GM21528 (cell line): ENCODE results near the gene HUWE1.

Source experiments
- ATAC-seq: cut with Tn5 transposase; IDR thresholded peaks from one replicate; pipeline ENCODE4 v1.9.1; 2021; ENCODE audit warnings: mild to moderate bottlenecking, moderate library complexity; ENCODE audit not compliant: unreplicated experiment, low FRiP score

Gene HUWE1

GRCh38 chrX:53694642-53695041 lies 8.1 kb upstream of the HUWE1 start:
- ATAC-seq: no peak

- ATAC-seq: no peak
These were observed 1.8 kb upstream of the HUWE1 start for GRCh38 chrX:53688300-53688699.

GRCh38 chrX:53685711-53686110 lies 808 bp downstream of the HUWE1 start:
- no peak for ATAC-seq

GRCh38 chrX:53684415-53685192 lies 1.9 kb downstream of the HUWE1 start:
- no peak for ATAC-seq

GRCh38 chrX:53683556-53684414 lies 2.7 kb downstream of the HUWE1 start:
- ATAC-seq: peak; percentile 77

- no peak for ATAC-seq
These were observed 3.5 kb downstream of the HUWE1 start for GRCh38 chrX:53682885-53683555.

- no peak for ATAC-seq
These were observed 4.9 kb downstream of the HUWE1 start for GRCh38 chrX:53681661-53682060.

- ATAC-seq: no peak
These were observed 7.9 kb downstream of the HUWE1 start for GRCh38 chrX:53678667-53679066.

GRCh38 chrX:53677286-53677685 lies 9.2 kb downstream of the HUWE1 start:
- no peak for ATAC-seq

GRCh38 chrX:53674581-53674980 lies 11.9 kb downstream of the HUWE1 start:
- no peak for ATAC-seq

GRCh38 chrX:53669258-53669657 lies 17.3 kb downstream of the HUWE1 start:
- ATAC-seq: no peak

GRCh38 chrX:53666171-53666570 lies 20.3 kb downstream of the HUWE1 start:
- no peak for ATAC-seq

- ATAC-seq: no peak
These were observed 26.5 kb downstream of the HUWE1 start for GRCh38 chrX:53660004-53660403.

GRCh38 chrX:53659039-53659438 lies 27.5 kb downstream of the HUWE1 start:
- ATAC-seq: no peak

- no peak for ATAC-seq
These were observed 29.7 kb downstream of the HUWE1 start for GRCh38 chrX:53656845-53657244.

GRCh38 chrX:53654376-53654775 lies 32.1 kb downstream of the HUWE1 start:
- no peak for ATAC-seq

- ATAC-seq: no peak
These were observed 41.8 kb downstream of the HUWE1 start for GRCh38 chrX:53644751-53645150.

GRCh38 chrX:53642337-53642736 lies 44.2 kb downstream of the HUWE1 start:
- no peak for ATAC-seq

GRCh38 chrX:53639257-53639656 lies 47.3 kb downstream of the HUWE1 start:
- ATAC-seq: no peak

GRCh38 chrX:53637479-53637878 lies 49.0 kb downstream of the HUWE1 start:
- no peak for ATAC-seq

- ATAC-seq: no peak
These were observed 55.4 kb downstream of the HUWE1 start for GRCh38 chrX:53631156-53631555.
